Kidney (tissue), 14 donors: ENCODE measurements around the gene CHMP5. TPM values are rescaled to one million over a fixed set of nuclear protein-coding genes. Genes with fewer than 3 reads are reported as not detected.

Source experiments
- DNase-seq, 5 donors: peaks; one replicate each; pipeline ENCODE4 v3.0.0-alpha.2; 2013 to 2020
- FAIRE-seq: peaks from 2 replicates; lab custom pipeline; 2012; peaks lifted over from hg19 to GRCh38; lab: Jason Lieb, UNC
- H3K27ac ChIP-seq, 2 donors: one replicate each; pipeline ENCODE4 v1.7.0; 2013; ENCODE audit warnings: low read depth in 2 of 2, low read length in 2 of 2, inconsistent platforms in 1 of 2
- H3K27me3 ChIP-seq: one replicate; pipeline ENCODE4 v1.7.1; 2013; ENCODE audit warnings: low read length, inconsistent platforms; ENCODE audit not compliant: control insufficient read depth, insufficient read depth
- H3K36me3 ChIP-seq, 3 donors: one replicate each; pipeline versions ENCODE4 v1.7.0 to v1.7.1; 2013; ENCODE audit warnings: low read length in 3 of 3, control low read depth in 1 of 3, inconsistent platforms in 1 of 3; ENCODE audit not compliant: insufficient read depth in 3 of 3, control insufficient read depth in 2 of 3
- H3K4me1 ChIP-seq, 3 donors: one replicate each; pipeline versions ENCODE4 v1.7.0 to v1.7.1; 2013; ENCODE audit warnings: low read length in 3 of 3, inconsistent platforms in 1 of 3, low read depth in 1 of 3; ENCODE audit not compliant: control insufficient read depth in 2 of 3, insufficient read depth in 2 of 3
- H3K4me3 ChIP-seq, 3 donors: one replicate each; pipeline versions ENCODE4 v1.7.0 to v1.8.1; 2013; ENCODE audit warnings: low read length in 3 of 3, control low read depth in 1 of 3, inconsistent platforms in 1 of 3
- H3K9ac ChIP-seq, 3 donors: one replicate each; pipeline versions ENCODE4 v1.7.0 to v1.7.1; 2013; ENCODE audit warnings: low read length in 3 of 3, control low read depth in 1 of 3, inconsistent platforms in 1 of 3
- H3K9me3 ChIP-seq, 3 donors: one replicate each; pipeline versions ENCODE4 v1.7.0 to v1.7.1; 2013; ENCODE audit warnings: low read length in 3 of 3, control low read depth in 1 of 3, inconsistent platforms in 1 of 3; ENCODE audit not compliant: control insufficient read depth in 2 of 3, insufficient read depth in 1 of 3
- intact Hi-C: fragments of 100-400 bp; cut with DNase I; formaldehyde crosslinking; loops from one replicate; pipeline ENCODE4 v1.11.1; 2022
- polyA plus RNA-seq: library from polyadenylated mRNA; stranded (reverse); fragments of 350-450 nt; fragmentation: Illumina TruSeq; extraction: RNeasy Lipid Tissue Mini Kit (QIAGEN cat#74804); gene quantifications from one replicate; pipeline ENCODE4 v1.2.3, GENCODE V29; 2014; ENCODE audit warnings: low read depth, low replicate concordance; ENCODE audit not compliant: insufficient read depth
- total RNA-seq: library from RNA; stranded (reverse); fragmentation: NEBNext Ultra II Directional; extraction: Animal tissue kit (Norgen Biotek cat#: 25700); gene quantifications from one replicate; pipeline ENCODE4 v1.2.1, GENCODE V29; 2021
- TF ChIP-seq, protein P1 (sequence below): IDR thresholded peaks from 3 replicates; pipeline ENCODE4 v1.5.1; 2012; ENCODE audit warnings: mild to moderate bottlenecking, moderate library complexity, borderline replicate concordance; ENCODE audit not compliant: insufficient read depth; ENCODE audit errors: extremely low read depth
- donor health status: control.
- donor health status: control.
- donor health status: control.
- donor health status: control.
- donor health status: control.
- donor health status: DM: yes; HTN: yes; CAD: no.
- donor health status: Normal renal cell carcinoma (clear cell type).

The CHMP5 gene
- total and polyA plus RNA-seq, 2 donors from 2014 or later = 65.2 to 100 TPM

DNA sequence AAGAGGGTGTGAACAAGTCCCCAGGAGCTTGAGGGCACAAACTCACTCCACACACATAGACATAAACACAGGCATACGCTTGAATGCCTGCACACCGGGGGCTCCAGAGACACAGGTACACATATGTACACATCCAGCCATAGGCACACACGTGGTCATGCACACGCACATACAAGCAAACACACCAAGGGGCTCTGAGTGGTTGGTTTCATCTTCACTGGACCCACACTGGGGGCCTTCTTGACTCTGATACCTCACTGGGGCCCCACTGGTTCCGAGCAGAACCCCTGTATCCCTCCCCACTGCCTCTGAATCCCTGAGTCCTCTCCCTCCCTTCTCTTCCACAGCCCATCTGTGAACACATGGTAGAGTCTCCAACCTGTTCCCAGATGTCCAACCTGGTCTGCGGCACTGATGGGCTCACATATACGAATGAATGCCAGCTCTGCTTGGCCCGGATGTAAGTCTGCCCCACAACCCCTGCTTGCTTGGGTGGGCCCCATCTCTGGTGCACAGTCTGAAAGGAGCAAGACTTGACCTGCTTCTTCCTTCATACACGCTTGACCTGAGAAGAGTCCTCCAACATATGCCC lies 18.5 kb upstream of the CHMP5 start:
- no peaks in the 10 kb centered on the region for H3K4me1 ChIP-seq

DNA sequence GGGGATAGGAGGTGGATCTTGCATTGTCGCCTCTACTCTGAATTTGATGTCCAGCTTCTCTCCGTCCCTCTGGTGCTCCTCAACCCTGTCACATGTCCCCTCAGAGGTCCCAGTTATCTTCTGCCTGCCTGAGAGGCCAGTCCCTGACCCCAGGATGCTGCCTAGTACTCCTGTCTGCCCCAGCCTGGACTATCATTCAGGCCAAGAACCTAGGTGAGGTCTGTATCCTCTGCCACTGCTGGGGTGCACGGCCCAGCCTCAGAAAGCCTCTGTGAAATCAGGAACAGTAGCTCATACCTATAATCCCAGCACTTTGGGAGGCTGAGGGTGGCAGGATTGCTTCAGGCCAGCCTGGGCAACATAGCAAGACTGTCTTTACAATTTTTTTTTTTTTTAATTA lies 16.2 kb upstream of the CHMP5 start:
- intact Hi-C loops = no loop called here
- H3K4me3 ChIP-seq = no peak overlapping the region

More for the DNA sequence above, 18.5 kb upstream of the CHMP5 start:
- Histone ChIP-seq H3K4me3 (no peak overlapping the region), H3K36me3 (peaks cover 0 to 2% (median 0%) of the 10 kb centered on the region in 3 donors), H3K9me3 (no peaks in the 10 kb centered on the region), H3K27ac (no peak overlapping the region), H3K27me3 (no peaks in the 10 kb centered on the region), H3K9ac (no peak overlapping the region)
- intact Hi-C loops = no loop called here
- no peak for FAIRE-seq
- TF ChIP-seq, protein P1, sequence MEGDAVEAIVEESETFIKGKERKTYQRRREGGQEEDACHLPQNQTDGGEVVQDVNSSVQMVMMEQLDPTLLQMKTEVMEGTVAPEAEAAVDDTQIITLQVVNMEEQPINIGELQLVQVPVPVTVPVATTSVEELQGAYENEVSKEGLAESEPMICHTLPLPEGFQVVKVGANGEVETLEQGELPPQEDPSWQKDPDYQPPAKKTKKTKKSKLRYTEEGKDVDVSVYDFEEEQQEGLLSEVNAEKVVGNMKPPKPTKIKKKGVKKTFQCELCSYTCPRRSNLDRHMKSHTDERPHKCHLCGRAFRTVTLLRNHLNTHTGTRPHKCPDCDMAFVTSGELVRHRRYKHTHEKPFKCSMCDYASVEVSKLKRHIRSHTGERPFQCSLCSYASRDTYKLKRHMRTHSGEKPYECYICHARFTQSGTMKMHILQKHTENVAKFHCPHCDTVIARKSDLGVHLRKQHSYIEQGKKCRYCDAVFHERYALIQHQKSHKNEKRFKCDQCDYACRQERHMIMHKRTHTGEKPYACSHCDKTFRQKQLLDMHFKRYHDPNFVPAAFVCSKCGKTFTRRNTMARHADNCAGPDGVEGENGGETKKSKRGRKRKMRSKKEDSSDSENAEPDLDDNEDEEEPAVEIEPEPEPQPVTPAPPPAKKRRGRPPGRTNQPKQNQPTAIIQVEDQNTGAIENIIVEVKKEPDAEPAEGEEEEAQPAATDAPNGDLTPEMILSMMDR = no peak
- DNase-seq = no peak

DNA sequence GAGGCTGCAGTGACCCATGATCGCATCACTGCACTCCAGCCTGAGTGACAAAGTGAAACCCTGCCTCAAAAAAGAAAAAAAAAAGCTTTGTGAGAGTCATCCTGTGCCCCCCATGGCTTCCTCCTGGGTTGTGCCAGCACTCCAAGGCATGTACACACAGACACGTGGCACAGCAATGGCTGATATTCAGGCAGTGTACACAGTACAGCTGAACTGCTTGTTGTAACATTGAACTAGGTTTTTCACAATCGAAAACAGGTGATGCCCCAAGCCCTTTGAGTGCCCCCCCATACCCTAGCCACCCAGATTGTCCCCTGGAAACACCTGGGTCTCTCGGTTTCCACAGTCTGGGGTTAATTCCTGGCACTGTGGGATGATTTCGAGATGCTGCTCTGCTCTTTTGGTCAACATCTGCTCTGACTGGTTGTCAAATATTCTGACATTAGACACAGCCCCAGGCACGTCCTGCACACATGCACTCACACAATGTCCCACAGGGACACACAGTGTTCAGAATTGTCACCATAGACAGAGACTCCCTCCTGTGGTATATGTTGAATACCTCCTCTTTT lies 15.7 kb upstream of the CHMP5 start:
- no peak overlapping the region for H3K9ac ChIP-seq
- no peaks in the 10 kb centered on the region for H3K4me1 ChIP-seq
- no peak overlapping the region for H3K4me3 ChIP-seq
- H3K27me3 ChIP-seq = no peaks in the 10 kb centered on the region
- TF ChIP-seq, protein P1 = no peak
- intact Hi-C loops = no loop called here
- DNase-seq (no peak), FAIRE-seq (no peak)
- no peaks in the 10 kb centered on the region for H3K9me3 ChIP-seq
- peaks cover 0 to 8% (median 5%) of the 10 kb centered on the region in 3 donors for H3K36me3 ChIP-seq
- H3K27ac ChIP-seq = no peak overlapping the region

More for the DNA sequence above, 16.2 kb upstream of the CHMP5 start:
- no peak overlapping the region for H3K9ac ChIP-seq
- no peaks in the 10 kb centered on the region for H3K4me1 ChIP-seq
- TF ChIP-seq, protein P1 = no peak
- no peaks in the 10 kb centered on the region for H3K9me3 ChIP-seq
- H3K27me3 ChIP-seq = no peaks in the 10 kb centered on the region
- no peak overlapping the region for H3K27ac ChIP-seq
- no peak for FAIRE-seq
- peaks cover 0 to 8% (median 4%) of the 10 kb centered on the region in 3 donors for H3K36me3 ChIP-seq
- DNase-seq = no peak
